ENCODE results near the gene PET117.
"Not testable (repeated sequence)": the region's sequence is repeated elsewhere in the genome, so short reads cannot be mapped to it uniquely, and the experiment has no call there.

The PET117 gene

GRCh38 chr20:18164356-18164755 lies 26.7 kb downstream of the PET117 start:
- no peak for DNase-seq (ENCODE audit: low read depth in 2 of 2)

- no peak for DNase-seq (ENCODE audit: low read depth in 2 of 2)
These were observed 27.9 kb downstream of the PET117 start for GRCh38 chr20:18165553-18165952.

GRCh38 chr20:18166241-18166881 lies 28.7 kb downstream of the PET117 start:
- DNase-seq (ENCODE audit: low read depth in 2 of 2), result no peak

- DNase-seq (ENCODE audit: low read depth in 2 of 2), result no peak
These were observed 29.3 kb downstream of the PET117 start for GRCh38 chr20:18166950-18167349.

GRCh38 chr20:18172379-18172778 lies 34.7 kb downstream of the PET117 start:
- no peak for DNase-seq (ENCODE audit: low read depth in 2 of 2)

- DNase-seq (ENCODE audit: low read depth in 2 of 2), result no peak
These were observed 37.4 kb downstream of the PET117 start for GRCh38 chr20:18174906-18175683.

- DNase-seq (ENCODE audit: low read depth in 2 of 2), result no peak
These were observed 38.7 kb downstream of the PET117 start for GRCh38 chr20:18176318-18176785.

- DNase-seq (ENCODE audit: low read depth in 2 of 2), result not testable (repeated sequence)
These were observed 42.7 kb downstream of the PET117 start for GRCh38 chr20:18180366-18180765.

- no peak for DNase-seq (ENCODE audit: low read depth in 2 of 2)
These were observed 43.2 kb downstream of the PET117 start for GRCh38 chr20:18180815-18181214.

- DNase-seq (ENCODE audit: low read depth in 2 of 2), result no peak
These were observed 49.4 kb downstream of the PET117 start for GRCh38 chr20:18187020-18187419.

- DNase-seq (ENCODE audit: low read depth in 2 of 2), result no peak
These were observed 50.8 kb downstream of the PET117 start for GRCh38 chr20:18188434-18188833.

- DNase-seq (ENCODE audit: low read depth in 2 of 2), result no peak
These were observed 52.9 kb downstream of the PET117 start for GRCh38 chr20:18190338-18191233.

GRCh38 chr20:18191306-18191705 lies 53.6 kb downstream of the PET117 start:
- DNase-seq (ENCODE audit: low read depth in 2 of 2), result no peak

Measured in stimulated activated CD8-positive, alpha-beta memory T cell treated with anti-CD3 and anti-CD28 coated beads, Interleukin-2, amount 100 ng/mL, for 1 hour (primary cell).